Glutamatergic neuron (in vitro differentiated cells): ENCODE measurements around the gene RAB1A. TPM values are rescaled to one million over a fixed set of nuclear protein-coding genes. Genes with fewer than 3 reads are reported as not detected.

Experiments used
- DNase-seq: peaks from one replicate; pipeline ENCODE4 v3.0.0; 2022
- H3K27ac Mint-ChIP-seq: one replicate; pipeline ENCODE4 v1.8.0; 2020; ENCODE audit warnings: mild to moderate bottlenecking, mixed read lengths, inconsistent platforms; ENCODE audit not compliant: unreplicated experiment
- H3K27me3 Mint-ChIP-seq: one replicate; pipeline ENCODE4 v1.8.0; 2020; ENCODE audit warnings: mild to moderate bottlenecking, moderate library complexity, mixed read lengths, inconsistent platforms; ENCODE audit not compliant: unreplicated experiment
- H3K36me3 Mint-ChIP-seq: one replicate; pipeline ENCODE4 v1.8.0; 2020; ENCODE audit warnings: mild to moderate bottlenecking, mixed read lengths, inconsistent platforms; ENCODE audit not compliant: unreplicated experiment
- H3K4me1 Mint-ChIP-seq: one replicate; pipeline ENCODE4 v1.8.0; 2020; ENCODE audit warnings: mild to moderate bottlenecking, low read depth, mixed read lengths, inconsistent platforms; ENCODE audit not compliant: unreplicated experiment
- H3K4me3 Mint-ChIP-seq: one replicate; pipeline ENCODE4 v1.8.0; 2020; ENCODE audit warnings: mild to moderate bottlenecking, mixed read lengths, inconsistent platforms; ENCODE audit not compliant: unreplicated experiment
- H3K9me3 Mint-ChIP-seq: one replicate; pipeline ENCODE4 v1.8.0; 2020; ENCODE audit warnings: mild to moderate bottlenecking, moderate library complexity, mixed read lengths, inconsistent platforms; ENCODE audit not compliant: unreplicated experiment
- CTCF ChIP-seq: fragments of 200-600 bp; sonication (generic); IDR thresholded peaks from one replicate; pipeline ENCODE4 v1.5.0; 2021; ENCODE audit not compliant: partially characterized antibody, unreplicated experiment
- total RNA-seq: library from RNA; stranded (reverse); fragmentation: NEBNext Ultra II Directional; extraction: Animal tissue kit (Norgen Biotek cat#: 25700); gene quantifications from one replicate; pipeline ENCODE4 v1.2.1, GENCODE V29; 2021; ENCODE audit not compliant: unreplicated experiment

The RAB1A gene
- total RNA-seq, 1 donor from 2014 or later, result 161 TPM

- H3K4me1 Mint-ChIP-seq, result peaks cover 17% of the 10 kb centered on the region
- no peak for DNase-seq
- no peak for TF ChIP-seq CTCF
- peaks cover 4% of the 10 kb centered on the region for H3K9me3 Mint-ChIP-seq
- H3K27me3 Mint-ChIP-seq, result no peaks in the 10 kb centered on the region
- H3K36me3 Mint-ChIP-seq, result no peaks in the 10 kb centered on the region
- H3K27ac Mint-ChIP-seq, result peak overlapping the region; percentile 44
- H3K4me3 Mint-ChIP-seq, result no peak overlapping the region
Measured at GRCh38 chr2:65070172-65070830, 59.6 kb downstream of the RAB1A start.

- Mint-ChIP-seq H3K27me3 (peaks cover 3% of the 10 kb centered on the region), H3K36me3 (no peaks in the 10 kb centered on the region), H3K9me3 (peaks cover 9% of the 10 kb centered on the region), H3K27ac (no peak overlapping the region), H3K4me3 (no peak overlapping the region), H3K4me1 (peaks cover 24% of the 10 kb centered on the region)
- no peak for DNase-seq
- TF ChIP-seq CTCF, result no peak
Measured at GRCh38 chr2:65069439-65069824, 60.5 kb downstream of the RAB1A start.

GRCh38 chr2:65067806-65068553 is 61.9 kb downstream of the RAB1A start:
- no peak for DNase-seq
- Mint-ChIP-seq H3K9me3 (peaks cover 13% of the 10 kb centered on the region), H3K4me3 (peak overlapping the region; percentile 65), H3K36me3 (no peaks in the 10 kb centered on the region), H3K27ac (no peak overlapping the region), H3K4me1 (peaks cover 37% of the 10 kb centered on the region), H3K27me3 (peaks cover 8% of the 10 kb centered on the region)
- no peak for TF ChIP-seq CTCF

- peak; percentile 70 for TF ChIP-seq CTCF
- Mint-ChIP-seq H3K27me3 (peaks cover 8% of the 10 kb centered on the region), H3K9me3 (peaks cover 13% of the 10 kb centered on the region), H3K4me1 (peaks cover 47% of the 10 kb centered on the region), H3K36me3 (no peaks in the 10 kb centered on the region), H3K4me3 (peak overlapping the region; percentile 64), H3K27ac (peak overlapping the region; percentile 85)
- peak; percentile 87 for DNase-seq
Measured at GRCh38 chr2:65064728-65065552, 65.0 kb downstream of the RAB1A start.
